Stimulated activated CD4-positive, alpha-beta T cell treated with anti-CD3 and anti-CD28 coated beads, Interleukin-12 subunit alpha, Interleukin-12 subunit beta, amount 100 ng/mL, for 48 hours (primary cell): Measurements from ENCODE around the gene SEMA4C.

Source experiments
- DNase-seq, 3 donors: peaks; one replicate each; pipeline ENCODE4 v3.0.0-alpha.2; 2020; ENCODE audit warnings: low read depth in 2 of 3, low spot score in 1 of 3

Gene SEMA4C, protein sequence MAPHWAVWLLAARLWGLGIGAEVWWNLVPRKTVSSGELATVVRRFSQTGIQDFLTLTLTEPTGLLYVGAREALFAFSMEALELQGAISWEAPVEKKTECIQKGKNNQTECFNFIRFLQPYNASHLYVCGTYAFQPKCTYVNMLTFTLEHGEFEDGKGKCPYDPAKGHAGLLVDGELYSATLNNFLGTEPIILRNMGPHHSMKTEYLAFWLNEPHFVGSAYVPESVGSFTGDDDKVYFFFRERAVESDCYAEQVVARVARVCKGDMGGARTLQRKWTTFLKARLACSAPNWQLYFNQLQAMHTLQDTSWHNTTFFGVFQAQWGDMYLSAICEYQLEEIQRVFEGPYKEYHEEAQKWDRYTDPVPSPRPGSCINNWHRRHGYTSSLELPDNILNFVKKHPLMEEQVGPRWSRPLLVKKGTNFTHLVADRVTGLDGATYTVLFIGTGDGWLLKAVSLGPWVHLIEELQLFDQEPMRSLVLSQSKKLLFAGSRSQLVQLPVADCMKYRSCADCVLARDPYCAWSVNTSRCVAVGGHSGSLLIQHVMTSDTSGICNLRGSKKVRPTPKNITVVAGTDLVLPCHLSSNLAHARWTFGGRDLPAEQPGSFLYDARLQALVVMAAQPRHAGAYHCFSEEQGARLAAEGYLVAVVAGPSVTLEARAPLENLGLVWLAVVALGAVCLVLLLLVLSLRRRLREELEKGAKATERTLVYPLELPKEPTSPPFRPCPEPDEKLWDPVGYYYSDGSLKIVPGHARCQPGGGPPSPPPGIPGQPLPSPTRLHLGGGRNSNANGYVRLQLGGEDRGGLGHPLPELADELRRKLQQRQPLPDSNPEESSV

DNA sequence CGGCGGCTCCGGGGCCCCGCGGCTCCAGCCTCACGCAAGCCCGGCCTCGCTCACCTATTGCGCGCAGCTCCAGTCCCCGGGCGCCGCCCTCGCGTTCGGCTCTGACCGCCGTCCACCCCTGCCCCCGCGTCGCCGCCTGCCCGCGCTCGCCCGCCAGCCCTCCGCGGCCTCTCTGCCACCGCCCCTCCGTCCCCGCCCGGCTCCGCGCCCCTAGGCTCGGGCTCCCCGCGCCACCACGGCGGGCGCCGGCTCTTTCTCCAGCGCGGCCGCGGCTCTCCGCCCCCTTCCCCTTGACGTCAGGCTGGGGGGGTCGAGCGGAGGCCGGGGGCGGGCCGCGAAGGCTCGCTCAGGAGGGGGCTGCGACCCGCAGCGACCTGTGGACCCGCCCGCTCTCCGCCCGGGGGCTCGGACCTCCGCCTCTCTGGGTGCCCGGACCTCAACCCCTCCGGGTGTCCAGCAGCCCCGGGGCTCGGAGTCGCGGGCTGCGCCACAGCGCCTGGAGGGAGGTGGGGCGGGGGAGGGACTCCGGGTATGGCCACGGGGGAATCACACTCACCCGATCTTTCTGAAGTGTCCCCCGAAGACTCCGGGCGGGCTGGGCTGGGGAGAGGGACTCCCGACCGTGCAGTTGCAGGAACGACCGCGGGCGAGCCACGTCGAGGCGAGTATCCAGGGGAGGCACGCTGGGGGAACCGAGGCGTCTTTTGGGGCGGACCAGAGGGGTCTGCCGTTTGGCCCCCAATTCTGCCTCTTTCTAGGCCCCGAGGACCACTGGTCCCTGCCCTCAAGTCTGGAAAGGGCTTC, at the start of gene SEMA4C:
Gene SEMA4C, minus strand, starts transcription at position 259 of the 804 bp plus-strand sequence. CDS start 2,194 bp downstream, outside the sequence.
- DNase-seq: peak in 1 of 3 donors; percentile 35

DNA sequence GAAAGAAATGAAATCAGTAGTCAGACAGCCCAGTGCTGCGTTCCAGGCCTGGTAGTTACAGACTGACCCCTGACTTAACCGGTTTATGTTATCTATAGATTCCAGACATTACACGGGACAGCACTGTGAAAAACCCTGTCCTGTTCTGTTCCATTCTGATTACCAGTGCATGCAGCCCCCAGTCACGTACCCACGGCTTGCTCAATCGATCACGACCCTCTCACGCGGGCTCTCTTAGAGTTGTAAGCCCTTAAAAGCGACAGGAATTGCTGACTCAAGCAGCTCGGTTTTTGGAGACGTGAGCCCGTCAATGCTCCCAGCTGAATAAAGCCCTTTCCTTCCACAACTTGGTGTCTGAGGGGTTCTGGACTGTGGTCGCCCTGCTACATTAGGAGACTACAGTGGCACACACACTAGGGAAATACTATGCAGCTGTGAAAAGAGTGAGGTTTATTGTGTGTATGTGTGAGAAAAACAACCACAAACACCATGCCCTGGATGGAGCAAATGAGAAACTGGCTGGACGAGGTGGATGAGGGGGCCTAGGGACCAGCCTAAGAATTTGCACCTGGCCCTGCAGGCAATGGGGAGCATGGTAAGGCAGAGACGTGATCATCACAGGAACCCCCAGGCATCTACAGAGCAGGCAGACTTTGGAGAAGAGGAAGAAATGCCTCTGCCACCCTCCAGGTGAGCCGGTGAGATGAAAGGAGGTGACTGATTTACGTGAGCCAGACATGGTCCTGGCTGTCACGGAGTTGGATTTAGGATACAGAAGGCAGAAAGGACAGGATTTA, 49.1 kb upstream of the SEMA4C start:
- DNase-seq: no peak

DNA sequence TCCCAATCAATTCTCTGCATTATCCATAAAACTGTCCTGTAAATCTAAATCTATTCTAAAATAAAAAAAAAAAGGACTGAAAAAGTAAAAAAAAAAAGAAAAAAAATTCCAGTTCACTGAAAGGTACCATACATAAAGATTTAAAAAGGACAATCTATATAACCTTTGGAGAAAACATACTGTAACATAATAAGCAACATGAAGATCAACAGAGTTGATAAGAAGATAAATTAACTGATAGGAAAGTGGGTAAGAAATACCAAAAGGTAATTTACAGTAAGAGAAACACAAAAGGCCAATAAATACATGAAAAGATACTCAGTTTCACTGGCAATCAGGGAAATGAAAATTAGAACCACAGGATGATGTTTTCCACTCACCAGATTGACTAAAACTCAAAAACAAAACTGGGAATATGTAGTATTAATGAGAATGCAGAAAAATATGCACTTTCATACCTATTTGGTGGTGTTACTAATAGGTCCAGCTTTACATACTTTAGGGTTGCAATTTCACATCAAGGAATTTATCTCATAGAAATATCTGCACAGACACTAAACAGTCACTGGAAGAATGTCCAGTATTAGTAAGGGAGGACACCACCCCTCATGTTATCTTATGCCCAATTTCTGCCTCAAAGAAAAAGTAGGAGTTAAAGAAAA, 48.3 kb upstream of the SEMA4C start:
- DNase-seq: no peak

DNA sequence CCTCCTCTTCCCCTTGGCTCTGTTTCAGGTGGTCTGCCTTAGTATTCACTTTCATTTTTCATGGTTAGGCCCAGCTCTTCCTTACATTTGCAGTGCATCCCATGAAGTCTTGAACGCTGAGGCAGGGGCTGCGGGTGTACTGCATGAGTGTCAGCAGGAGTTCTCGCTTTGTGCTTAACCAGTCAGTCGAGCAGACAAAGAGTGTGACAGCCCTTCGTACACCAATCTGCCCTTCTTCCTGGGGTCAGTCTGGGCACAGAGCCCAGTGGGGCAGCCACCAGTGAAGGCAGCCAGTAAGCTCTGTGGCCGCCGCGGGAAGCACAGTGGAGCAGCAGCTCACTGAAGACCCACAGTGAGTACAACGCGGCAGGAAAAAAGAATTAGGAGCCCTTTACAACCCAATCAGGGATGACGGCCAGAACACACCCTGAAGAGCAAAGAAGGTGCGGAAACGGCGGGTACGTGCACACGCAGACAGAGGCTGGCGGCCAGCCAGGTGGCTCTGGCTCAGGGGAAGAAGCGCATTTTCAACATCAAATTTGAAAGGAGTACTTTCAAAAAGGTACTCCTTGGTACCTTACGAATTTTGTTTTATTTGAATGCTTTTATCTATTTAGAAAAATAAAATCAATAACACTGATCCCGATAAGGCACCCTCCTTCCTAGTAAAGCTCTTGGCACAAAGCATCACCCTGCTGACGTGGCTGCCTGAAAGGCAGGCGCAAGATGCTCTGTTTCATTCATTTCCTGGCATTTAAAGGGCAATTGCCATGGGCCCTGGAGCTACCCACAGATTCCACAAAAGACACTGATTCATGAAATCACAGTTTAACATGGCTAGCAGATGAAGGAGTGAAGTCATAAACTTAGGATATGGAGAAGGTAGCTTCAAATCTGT, 47.0 kb upstream of the SEMA4C start:
- no peak for DNase-seq

DNA sequence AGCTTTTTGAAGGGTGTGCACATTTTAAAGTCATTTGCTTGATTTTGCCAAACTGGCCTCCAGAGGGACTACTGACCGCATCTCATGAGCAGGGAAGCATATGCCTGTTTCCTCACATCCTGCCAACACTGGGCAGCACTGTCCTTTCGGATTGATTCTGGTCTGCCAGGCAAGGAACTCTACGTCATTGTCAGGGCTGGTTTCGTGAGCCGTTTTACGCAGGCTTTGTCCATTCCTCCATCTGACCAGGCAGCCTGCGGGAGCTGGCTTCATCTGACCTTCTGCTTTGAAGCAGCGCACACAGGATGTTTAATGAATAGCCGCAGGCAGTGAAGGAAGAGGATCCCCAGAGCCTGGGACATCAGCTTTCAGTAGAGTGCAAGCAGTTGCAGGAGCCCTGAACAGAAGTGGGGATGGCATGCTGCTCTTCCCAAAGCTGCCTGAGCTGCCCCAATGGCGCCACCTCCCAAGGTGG, 46.3 kb upstream of the SEMA4C start:
- DNase-seq: no peak

DNA sequence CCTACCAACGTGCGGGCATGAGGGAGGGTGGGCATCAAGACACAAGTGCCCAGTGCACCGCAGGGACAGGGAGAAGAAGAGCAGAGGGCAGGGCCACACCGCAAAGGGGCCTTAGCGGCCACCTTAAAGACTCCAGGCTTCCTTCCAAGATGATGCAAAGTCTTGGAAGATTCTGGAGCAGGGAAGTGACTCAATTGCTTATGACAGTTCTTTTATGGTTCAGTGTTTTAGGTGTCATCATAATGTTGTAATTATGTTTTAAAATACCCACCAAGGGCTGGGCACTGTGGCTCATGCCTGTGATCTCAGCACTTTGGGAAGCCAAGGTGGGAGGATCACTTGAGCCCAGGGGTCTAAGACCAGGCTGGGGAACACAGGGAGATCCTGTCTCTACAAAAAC, 44.5 kb upstream of the SEMA4C start:
- DNase-seq: no peak

DNA sequence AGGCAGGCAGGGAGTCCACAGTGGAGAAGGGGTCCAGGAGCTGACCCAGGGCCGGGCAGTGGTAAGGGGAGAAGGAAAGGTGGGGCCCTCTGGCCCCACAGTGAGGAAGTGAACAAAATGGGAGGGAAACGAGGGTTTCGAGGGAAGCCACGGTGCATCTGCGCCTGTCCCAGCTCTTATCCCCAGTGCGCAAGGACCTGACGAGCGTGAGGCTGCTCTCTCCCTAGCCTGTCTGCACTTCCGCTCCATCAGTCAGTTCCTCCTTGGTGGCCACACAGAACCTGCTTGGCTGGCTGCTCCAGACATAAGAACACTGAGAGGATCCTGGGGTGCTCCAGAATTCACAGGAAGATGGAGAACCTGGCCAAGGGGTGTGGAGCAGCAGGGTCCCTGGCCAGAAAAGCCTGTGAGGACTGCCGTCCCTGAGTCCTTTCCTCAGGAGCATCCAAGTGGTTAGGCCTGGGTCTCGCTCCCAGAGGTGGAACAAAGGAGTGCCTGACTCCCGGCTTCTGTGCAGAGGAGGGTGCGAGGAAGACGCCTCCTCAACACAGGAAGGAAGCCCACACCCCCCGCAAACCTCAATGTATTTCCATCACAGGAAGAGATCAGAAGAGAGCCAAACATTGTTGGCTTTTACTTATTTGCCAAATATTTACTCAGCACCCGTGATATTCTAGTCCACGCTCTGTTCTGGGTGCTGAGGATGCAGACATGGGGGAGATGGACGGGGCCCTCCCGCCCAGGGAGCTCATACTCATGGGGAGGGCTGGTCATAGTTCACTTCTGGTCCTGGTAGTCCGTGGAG, 43.7 kb upstream of the SEMA4C start:
- peak; percentile 31 to 40 (median 32) for DNase-seq

DNA sequence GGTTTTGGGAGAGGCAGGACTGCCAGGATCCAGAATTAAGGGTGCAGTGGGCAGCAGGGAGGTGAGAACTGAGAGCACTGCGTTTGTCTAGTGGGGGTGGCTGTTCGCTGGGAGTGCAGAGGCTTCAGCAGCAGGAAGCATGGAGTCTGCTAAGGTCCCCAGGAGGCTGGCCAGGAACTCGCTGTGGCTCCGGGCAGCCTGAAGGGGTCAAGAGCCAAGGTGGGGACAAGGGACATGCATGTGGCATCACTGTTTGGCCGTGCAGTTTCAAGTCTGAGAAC, 43.2 kb upstream of the SEMA4C start:
- DNase-seq: no peak

DNA sequence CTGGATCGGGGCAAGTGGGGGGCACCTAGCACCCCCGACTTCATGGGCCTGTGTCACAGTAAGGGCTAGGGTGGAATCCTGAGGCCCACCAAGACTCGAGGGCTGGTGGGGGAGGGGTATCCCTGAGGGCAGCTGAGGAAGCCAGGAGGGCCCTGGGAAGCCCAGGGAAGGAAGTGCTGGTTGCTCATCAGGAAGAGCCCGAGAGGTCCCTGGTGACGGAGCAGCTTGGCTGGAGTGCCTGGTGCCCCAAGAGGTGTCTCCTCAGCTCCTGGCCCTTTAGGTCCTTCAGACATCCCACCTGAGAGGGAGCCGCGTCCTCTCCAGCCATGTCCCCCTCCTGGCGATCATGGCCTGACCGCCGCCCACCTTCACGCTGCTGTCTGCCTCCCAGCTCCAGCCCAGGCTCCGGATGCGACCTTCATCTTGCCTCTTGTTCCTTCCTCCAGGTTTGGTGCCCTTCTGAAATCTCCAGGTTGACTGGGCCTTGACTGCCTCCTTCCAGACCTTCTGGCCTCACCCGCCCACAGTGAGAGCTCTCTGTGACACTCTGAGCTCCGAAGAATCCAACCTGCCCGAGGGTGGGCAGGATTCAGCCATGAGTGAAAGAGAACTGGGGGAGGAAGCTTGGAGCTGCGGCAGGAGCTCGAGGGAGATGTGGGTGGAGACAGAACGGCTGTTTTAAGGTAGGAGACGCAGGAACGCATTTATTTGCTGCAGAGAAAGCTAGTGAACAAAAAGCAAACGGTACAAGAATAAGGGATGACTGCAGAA, 42.7 kb upstream of the SEMA4C start:
- DNase-seq: no peak

DNA sequence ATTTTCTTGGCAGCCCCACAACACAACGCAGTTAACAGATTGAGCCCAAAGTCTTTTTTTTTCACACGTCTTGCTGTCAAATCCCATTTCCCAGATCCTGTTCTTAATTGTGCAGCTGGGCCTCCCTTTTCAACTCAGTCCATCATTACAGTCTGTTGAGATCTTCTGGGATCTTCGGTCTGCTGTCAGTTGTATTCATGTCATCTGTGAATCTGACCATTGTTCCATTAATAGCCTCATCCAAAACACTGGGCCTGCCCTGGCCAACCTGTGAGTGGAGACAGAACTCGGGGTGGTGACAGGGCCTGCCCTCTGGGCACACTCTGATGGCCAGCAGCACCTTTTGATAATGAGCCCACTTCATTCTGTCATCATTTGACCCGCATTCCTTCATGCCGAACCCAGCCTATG, 39.7 kb upstream of the SEMA4C start:
- no peak for DNase-seq

DNA sequence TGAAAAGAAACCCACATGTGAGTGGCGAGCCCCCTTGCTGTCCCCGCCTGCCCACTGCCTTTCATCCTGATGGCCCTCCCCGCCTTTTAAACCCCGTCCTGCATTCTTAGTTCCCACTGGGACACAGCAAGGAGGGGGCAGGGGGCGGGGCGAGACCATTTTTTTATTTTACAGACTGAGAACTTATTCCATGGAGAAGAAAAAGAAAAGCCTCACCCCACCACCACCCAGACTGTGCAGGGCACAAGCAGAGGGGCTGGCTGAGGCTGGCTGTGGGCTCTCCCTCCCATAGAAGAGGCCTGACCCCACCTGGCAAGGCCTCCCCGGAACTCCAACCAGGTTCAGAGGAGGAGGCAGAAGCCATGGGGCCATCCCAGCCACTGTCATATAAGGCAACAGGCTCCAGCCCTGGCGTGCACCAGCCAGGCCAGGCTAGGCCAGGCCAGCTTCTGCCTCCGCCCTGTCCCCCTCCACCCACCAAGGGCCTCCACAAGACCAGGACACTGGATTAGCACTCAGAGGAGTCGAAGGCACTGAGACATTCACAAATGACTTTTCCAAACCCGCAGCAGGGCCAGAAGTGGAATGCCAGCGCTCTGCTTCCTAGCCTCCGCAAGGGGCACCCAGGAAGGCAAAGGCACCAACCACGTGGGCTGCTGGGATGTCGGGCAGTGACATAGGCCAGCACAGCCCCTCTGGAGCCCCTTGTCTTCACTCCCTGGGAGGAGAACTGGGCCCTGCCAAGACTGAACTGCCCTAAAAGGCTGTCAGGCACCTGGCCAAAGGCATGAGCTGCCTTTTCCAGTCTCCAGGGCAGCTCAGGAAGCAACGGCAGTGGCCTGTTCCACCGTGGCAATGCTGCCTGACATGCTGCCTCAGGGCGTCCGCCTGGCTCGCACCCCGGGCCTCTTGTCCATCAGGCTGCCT, 37.5 kb upstream of the SEMA4C start:
- no peak for DNase-seq

DNA sequence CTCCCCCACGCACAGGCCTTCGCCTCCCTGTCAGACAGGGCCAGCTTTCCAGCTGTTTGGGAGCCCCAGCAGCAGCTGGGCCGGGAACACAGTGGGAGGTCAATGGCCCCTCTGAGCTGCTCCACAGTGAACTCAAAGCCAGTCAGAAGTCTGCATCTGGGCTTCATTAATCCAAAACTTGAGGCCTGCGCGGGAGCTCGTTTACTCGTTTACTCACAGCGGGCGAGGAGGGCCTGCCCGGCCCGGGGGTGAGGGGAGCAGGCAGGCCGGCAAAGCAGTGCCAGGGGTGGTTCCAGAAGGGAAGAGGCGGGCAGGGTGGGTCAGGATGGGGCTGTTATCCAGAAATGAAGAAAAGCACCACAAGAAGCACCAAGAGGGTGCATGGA, 36.8 kb upstream of the SEMA4C start:
- DNase-seq: no peak

DNA sequence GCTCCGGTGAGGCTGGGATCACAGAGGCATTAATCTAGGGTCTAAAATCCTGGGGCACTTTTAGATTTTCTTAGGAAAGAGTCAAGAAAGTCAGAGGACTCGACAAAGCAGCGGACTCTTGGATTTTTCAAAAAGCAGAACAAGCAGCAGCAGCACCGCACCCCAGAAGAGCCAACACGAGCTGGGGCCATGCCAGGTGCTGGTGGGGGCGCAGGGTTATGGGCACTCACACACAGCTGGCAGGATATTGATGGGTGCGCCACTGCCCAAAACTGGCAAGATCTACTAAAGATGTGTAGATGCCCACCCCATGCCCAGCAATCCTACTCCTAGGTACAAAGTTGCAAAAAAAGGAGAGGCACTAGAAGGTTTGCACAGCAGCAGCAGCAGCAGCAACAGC, 33.9 kb upstream of the SEMA4C start:
- no peak for DNase-seq

DNA sequence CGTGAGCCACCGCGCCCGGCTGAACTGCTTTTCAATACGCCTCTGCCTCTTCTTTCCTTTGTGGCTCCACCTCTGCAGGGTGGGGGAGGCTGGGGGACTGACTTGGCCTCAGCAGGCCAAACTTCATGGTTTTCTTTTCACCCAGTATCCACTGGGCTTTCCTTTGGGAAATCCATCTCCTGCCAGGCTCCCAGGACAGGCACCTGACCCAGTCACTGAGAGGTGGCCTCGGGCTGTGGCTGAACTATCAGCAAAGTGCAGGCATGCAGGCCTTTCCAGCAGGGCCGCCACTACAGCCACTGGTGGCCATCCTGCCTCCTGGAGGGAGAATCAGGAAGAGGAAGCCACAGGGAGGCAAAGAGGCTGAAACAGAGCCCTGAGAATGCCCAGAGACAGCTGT, 33.4 kb upstream of the SEMA4C start:
- DNase-seq: no peak

DNA sequence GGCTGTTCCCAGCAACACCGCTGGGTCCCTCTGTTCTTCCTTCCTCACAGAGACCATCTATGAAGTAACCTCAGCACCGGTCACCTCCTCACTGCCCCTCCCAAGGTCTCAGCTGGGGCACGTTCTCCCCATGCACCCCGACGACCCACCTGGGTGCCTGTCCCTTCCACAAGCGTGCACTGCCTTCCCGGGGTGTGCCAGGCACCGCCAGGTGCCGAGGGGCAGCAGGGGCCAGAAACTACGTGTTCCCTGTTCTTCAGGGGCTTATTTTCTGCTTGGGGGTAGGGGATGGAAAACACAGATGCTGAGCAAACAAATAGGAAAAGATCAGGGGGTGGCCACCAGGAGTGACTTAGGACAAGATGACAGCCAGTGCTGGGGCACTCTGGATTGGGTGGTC, 30.4 kb upstream of the SEMA4C start:
- DNase-seq: no peak

DNA sequence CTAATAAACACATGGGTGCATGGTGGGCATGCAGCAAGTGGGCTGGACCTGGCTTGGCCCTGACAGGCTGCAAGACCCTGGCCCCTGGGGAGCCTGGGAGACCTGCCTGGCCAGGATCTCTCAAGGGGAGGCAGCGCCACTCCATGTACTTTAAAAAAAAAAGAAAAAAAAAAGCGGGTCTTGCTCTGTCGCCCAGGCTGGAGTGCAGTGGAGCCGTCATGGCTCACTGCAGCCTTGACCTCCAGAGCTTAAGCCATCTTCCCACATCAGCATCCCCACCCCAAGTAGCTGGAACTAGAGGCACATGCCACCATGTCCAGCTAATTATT, 29.5 kb upstream of the SEMA4C start:
- DNase-seq: no peak
